Measurements from ENCODE around the gene ACTL6B. TPM values are rescaled to one million over a fixed set of nuclear protein-coding genes. Genes with fewer than 3 reads are reported as not detected.

Gene ACTL6B
- total and polyA plus RNA-seq, 2 experiments from 2014 or later = not detected

- Histone ChIP-seq H3K27me3 (no peaks in the 10 kb centered on the region), H3K4me1 (ENCODE audit: insufficient read depth) (no peaks in the 10 kb centered on the region), H4K20me1 (ENCODE audit: insufficient read depth, poor library complexity, severe bottlenecking) (peaks cover 37% of the 10 kb centered on the region), H2AFZ (no peak overlapping the region), H3K4me2 (no peak overlapping the region), H3K27ac (no peak overlapping the region), H3K9me2 (replicated peaks; ENCODE audit: insufficient read depth) (no peaks in the 10 kb centered on the region), H3K36me3 (replicated peaks; ENCODE audit: insufficient read depth, low read depth) (no peaks in the 10 kb centered on the region), H3K9me3 (ENCODE audit: low read depth) (no peaks in the 10 kb centered on the region), H3K79me2 (peaks cover 31% of the 10 kb centered on the region), H3K4me3 (no peak overlapping the region)
- WGBS (ENCODE audit: low lambda C conversion rate, missing lambda C conversion rate) = 97% methylated on average over 16 of the region's 18 CpGs
- DNase-seq (ENCODE audit: low spot score) = no peak
- TF ChIP-seq CTCF (IDR thresholded peaks at IDR 0.05; ENCODE audit: poor library complexity) = no peak
These were observed 28.9 kb upstream of the ACTL6B start for GRCh38 chr7:100685049-100685605.

GRCh38 chr7:100684534-100685042 lies 28.3 kb upstream of the ACTL6B start:
- Histone ChIP-seq H3K27ac (no peak overlapping the region), H3K4me3 (no peak overlapping the region), H3K4me2 (no peak overlapping the region), H3K9me3 (ENCODE audit: low read depth) (no peaks in the 10 kb centered on the region), H4K20me1 (ENCODE audit: insufficient read depth, poor library complexity, severe bottlenecking) (peaks cover 34% of the 10 kb centered on the region), H3K27me3 (no peaks in the 10 kb centered on the region), H3K9me2 (replicated peaks; ENCODE audit: insufficient read depth) (no peaks in the 10 kb centered on the region), H2AFZ (no peak overlapping the region), H3K4me1 (ENCODE audit: insufficient read depth) (peaks cover under 1% of the 10 kb centered on the region), H3K79me2 (peaks cover 25% of the 10 kb centered on the region), H3K36me3 (replicated peaks; ENCODE audit: insufficient read depth, low read depth) (no peaks in the 10 kb centered on the region)
- TF ChIP-seq CTCF (IDR thresholded peaks at IDR 0.05; ENCODE audit: poor library complexity) = no peak
- no peak for TF ChIP-seq EZH2 (IDR thresholded peaks at IDR 0.05; ENCODE audit: borderline replicate concordance)
- no peak for TF ChIP-seq EZH2phosphoT487 (IDR thresholded peaks at IDR 0.05; ENCODE audit: low read depth, severe bottlenecking, unreplicated experiment)
- peak; percentile 5 for DNase-seq (ENCODE audit: low spot score)
- 96% methylated on average over 14 of the region's 16 CpGs for WGBS (ENCODE audit: low lambda C conversion rate, missing lambda C conversion rate)

GRCh38 chr7:100683659-100684533 lies 27.6 kb upstream of the ACTL6B start:
- peaks cover 18% of the 10 kb centered on the region for H3K79me2 ChIP-seq
- H3K27ac ChIP-seq = no peak overlapping the region
- no peak for DNase-seq (ENCODE audit: low spot score)
- 96% methylated on average over 27 of the region's 37 CpGs for WGBS (ENCODE audit: low lambda C conversion rate, missing lambda C conversion rate)
- H2AFZ ChIP-seq = no peak overlapping the region
- peaks cover 28% of the 10 kb centered on the region for H4K20me1 ChIP-seq (ENCODE audit: insufficient read depth, poor library complexity, severe bottlenecking)
- peaks cover 7% of the 10 kb centered on the region for H3K4me1 ChIP-seq (ENCODE audit: insufficient read depth)
- no peak overlapping the region for H3K4me3 ChIP-seq
- H3K27me3 ChIP-seq = no peaks in the 10 kb centered on the region
- TF ChIP-seq EZH2 (IDR thresholded peaks at IDR 0.05; ENCODE audit: borderline replicate concordance) (no peak), EZH2phosphoT487 (IDR thresholded peaks at IDR 0.05; ENCODE audit: low read depth, severe bottlenecking, unreplicated experiment) (no peak), CTCF (IDR thresholded peaks at IDR 0.05; ENCODE audit: poor library complexity) (no peak)
- no peaks in the 10 kb centered on the region for H3K36me3 ChIP-seq (replicated peaks; ENCODE audit: insufficient read depth, low read depth)
- no peak overlapping the region for H3K4me2 ChIP-seq
- no peaks in the 10 kb centered on the region for H3K9me2 ChIP-seq (replicated peaks; ENCODE audit: insufficient read depth)
- no peaks in the 10 kb centered on the region for H3K9me3 ChIP-seq (ENCODE audit: low read depth)

Measured in hepatocyte (in vitro differentiated cells).